Measurements from ENCODE around the gene ADGRD1.

Gene ADGRD1

DNA sequence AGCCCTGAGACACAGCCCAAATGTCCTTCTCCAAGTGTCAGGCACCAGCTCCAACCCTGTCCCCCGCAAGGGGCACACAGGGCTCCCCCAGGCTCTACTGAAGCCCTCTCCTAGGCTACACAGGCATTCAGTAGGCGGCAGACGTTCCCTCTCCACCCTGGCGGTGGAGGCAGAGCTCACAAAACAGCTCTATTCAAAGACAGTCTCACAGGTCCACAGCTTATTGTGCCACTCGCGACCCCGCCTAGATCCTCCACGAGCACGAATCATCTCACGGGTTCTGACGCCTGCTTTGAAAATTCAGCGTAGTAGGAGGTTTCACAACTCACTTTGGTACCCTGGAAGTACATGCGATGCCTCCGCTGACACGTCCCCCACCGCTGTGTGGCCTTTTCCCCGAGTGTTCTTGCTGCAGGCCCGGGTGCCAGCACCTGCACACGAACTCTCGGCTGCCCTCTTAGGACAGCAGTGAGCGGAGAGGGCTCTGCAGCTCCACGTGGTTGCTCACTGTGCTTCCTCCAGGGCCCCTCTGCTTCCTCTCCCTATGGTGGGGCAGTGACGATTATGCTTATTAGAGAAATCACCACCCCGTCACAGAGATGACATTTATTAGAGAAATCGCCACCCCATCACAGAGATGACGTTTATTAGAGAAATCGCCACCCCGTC is 78.5 kb downstream of the ADGRD1 start:
- no peak for TF ChIP-seq GATA3 (IDR thresholded peaks at IDR 0.05; ENCODE audit: low read depth, low read length)
- TF ChIP-seq GATA2 (IDR thresholded peaks at IDR 0.05; ENCODE audit: low read depth, low read length): no peak

DNA sequence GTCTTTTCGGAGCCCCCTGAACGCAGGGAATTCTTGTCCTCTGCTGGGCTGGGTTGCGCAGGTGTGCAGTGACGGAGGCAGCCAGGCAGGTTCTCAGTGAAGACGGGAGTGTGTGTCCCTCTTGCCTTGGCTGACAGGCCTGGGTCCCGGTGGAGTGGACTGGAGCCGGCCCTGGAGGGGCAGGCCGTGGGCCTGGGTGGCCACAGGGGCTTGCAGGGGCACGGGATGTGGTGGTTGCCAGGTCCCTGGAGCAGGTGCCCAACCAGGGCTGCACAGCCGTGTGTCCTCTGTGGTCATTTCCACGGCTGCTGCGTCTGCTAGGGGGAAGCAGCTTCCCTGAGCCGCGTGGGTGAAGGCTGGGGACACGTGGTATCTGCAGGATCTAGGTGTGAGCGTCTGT is 79.8 kb downstream of the ADGRD1 start:
- no peak for TF ChIP-seq GATA2 (IDR thresholded peaks at IDR 0.05; ENCODE audit: low read depth, low read length)
- no peak for TF ChIP-seq GATA3 (IDR thresholded peaks at IDR 0.05; ENCODE audit: low read depth, low read length)

DNA sequence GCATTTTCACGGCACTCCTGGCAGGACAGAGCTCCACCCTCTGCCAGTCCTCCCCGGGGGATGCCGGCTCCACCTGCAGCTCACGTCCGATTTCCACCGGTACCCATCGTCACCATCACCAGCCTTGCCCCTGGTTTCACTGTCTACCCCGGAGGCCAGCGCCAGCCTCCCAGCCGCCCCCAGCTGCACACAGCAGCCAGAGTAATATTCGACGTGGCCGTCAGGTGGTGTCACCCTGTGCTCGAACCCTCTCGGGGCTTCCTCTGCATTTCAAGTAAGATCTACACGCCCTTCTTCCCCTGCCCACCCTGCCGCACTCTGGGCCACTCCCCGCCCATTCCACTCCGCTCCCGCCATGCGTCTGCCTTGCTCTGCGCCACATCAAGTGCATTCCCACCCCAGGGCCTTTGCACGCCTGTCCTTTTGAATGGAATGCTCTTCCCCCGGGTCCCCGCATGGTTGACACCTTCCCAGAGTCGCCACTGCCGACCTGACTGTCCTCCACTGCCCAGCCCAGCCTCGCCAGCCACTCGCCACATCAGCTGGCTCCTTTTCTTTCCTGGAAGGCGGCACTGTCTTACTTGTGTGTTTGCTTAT is 80.3 kb downstream of the ADGRD1 start:
- no peak for TF ChIP-seq GATA2 (IDR thresholded peaks at IDR 0.05; ENCODE audit: low read depth, low read length)
- no peak for TF ChIP-seq GATA3 (IDR thresholded peaks at IDR 0.05; ENCODE audit: low read depth, low read length)

DNA sequence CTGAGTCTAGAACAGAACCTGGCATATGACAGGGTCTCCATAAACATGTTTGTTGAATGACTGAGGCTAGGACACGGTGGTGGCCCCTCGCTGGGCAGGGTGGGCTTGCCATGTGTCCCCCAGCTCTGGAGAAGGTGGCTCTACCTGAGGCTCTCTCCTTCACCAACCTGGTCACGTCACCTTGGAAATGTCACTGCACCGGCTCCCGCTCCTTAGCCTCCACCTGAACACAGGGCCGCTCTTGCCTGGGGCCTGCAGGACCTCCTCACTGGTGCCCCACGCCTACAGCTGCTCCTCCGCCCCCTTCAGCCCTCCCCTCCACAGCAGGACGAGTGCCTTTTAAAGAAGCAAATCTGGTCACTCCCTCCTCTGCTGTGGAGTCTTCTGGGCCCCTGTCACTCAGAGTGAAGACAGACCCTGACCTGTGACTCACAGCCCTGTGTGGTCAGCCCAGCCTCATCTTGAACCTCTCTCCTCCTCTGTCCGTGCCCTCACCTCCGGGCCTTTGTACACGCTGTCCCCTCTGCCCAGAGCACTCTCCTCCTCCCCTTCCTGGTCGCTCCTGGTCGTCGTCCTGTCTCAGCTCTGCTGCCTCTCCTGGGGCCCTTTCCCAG is 81.0 kb downstream of the ADGRD1 start:
- TF ChIP-seq GATA3 (IDR thresholded peaks at IDR 0.05; ENCODE audit: low read depth, low read length): no peak
- no peak for TF ChIP-seq GATA2 (IDR thresholded peaks at IDR 0.05; ENCODE audit: low read depth, low read length)

DNA sequence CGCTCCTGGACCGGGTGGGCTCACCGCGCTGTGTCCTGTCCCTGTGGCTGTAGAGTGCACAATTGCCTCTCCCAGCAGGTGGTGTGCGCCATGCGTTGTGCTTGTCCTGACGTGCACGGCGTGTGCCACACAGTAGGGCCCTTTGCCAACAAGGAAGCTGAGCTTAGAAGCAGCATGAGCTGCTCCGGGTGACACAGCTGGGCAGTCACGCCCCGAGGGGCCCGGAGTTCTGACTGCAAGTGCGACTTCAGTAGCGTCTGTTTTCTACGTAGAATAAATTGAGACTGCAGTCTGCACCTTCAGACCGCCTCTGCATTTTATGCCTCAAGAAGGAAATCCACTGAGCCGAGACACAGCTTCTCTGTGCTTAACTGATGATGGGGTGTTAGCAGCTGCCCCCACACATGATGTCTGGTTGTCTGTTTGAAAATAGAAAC is 81.6 kb downstream of the ADGRD1 start:
- TF ChIP-seq GATA2 (IDR thresholded peaks at IDR 0.05; ENCODE audit: low read depth, low read length) (no peak), GATA3 (IDR thresholded peaks at IDR 0.05; ENCODE audit: low read depth, low read length) (no peak)

GRCh38 chr12:131038159-131038558 is 84.5 kb downstream of the ADGRD1 start:
- TF ChIP-seq GATA3 (IDR thresholded peaks at IDR 0.05; ENCODE audit: low read depth, low read length) (no peak), GATA2 (IDR thresholded peaks at IDR 0.05; ENCODE audit: low read depth, low read length) (no peak)

GRCh38 chr12:131038961-131039950 is 85.5 kb downstream of the ADGRD1 start:
- TF ChIP-seq GATA2 (IDR thresholded peaks at IDR 0.05; ENCODE audit: low read depth, low read length) (no peak), GATA3 (IDR thresholded peaks at IDR 0.05; ENCODE audit: low read depth, low read length) (no peak)

DNA sequence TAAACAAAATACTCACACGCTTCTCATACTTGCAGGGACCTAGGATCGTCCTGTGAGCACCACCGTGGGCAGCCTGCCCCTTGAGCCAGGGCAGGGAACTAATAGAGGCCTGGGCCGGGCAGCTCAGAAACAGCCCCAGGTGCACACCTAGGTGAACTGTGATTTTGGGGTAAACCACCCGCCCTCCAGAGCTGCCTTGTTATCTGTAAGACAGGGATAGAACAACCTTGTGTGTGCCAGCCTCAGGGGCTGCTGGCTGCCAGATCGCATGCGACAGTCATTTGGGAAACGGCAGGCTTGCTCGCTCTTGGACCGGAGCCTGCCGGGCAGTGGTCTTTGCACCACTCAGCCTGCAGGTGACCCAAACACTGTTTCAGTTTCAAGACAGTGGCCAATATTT is 86.8 kb downstream of the ADGRD1 start:
- TF ChIP-seq GATA2 (IDR thresholded peaks at IDR 0.05; ENCODE audit: low read depth, low read length) (no peak), GATA3 (IDR thresholded peaks at IDR 0.05; ENCODE audit: low read depth, low read length) (no peak)

DNA sequence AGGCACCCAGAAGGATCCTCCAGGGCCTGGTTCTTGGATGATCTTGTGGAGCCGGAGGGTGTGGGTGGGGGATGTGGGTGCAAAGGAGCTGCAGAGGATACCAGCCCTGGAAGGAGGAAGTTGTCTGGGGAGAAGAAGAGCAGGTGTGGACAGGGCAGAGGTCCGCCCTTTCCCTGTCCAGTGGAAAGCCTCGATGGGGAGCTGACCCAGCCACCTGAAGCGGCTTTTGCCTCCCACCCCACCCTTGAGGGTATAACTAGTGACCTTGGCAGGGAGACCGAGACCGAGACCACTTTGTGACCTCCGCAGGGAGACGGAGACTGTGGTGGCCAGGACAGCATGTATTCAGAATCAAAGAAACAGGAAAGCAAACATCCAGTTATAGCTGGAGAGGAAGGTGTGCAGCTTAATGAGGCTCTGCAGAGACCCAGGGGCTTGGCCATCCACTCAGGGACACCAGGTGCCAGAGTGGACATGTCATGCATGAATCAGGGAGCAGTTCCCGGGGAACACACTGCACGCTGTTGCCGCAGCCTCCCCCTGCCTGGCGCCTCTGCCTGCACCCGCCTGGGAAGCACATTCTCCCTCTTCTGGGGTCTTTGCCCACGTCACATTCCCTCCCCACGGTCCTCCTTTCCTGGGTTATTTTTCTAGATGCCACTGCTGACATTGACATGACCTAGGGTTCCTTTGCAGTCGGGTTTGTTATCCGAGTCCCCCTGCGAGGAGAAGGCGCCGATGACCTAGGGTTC is 87.7 kb downstream of the ADGRD1 start:
- no peak for TF ChIP-seq GATA2 (IDR thresholded peaks at IDR 0.05; ENCODE audit: low read depth, low read length)
- no peak for TF ChIP-seq GATA3 (IDR thresholded peaks at IDR 0.05; ENCODE audit: low read depth, low read length)

DNA sequence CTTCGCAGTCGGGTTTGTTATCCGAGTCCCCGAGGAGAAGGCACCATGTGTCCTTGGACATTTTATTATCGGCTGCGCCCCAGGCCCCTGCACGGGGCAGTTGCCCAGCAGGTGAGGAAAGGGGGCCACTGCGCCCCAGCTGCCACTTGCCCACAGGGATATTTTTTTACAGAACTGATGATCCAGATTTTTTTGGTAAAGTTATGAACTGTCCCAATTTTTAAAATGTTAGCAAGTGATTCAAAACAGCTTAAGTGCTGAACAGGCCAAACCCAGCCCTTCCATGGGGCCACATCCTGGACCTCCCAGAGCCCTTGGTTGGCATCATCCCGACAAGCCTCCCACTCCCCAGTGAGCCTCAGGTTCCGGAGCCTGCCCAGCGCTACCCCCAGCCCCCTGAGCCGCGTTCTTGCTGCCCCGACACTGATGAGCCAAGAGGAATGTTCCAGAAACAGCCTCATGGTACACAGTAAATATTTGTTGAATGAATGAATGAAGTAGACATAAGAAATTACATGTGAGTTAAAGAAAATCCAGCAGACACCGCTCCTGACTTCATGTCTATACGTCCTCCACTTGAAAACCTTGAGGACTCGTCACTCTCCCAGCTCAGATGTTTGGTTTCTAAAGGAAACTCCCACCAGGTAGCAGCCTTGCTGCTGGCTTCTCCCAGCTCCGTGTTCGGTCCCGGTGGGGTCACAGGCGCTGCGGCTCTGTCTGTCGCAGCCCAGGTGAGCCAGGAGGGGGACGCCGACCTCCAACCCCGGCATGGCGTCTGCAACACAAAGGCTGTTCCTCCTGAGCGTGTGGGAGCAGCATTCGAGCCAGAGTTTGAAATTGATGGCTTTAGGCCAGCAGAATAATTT is 88.5 kb downstream of the ADGRD1 start:
- TF ChIP-seq GATA3 (IDR thresholded peaks at IDR 0.05; ENCODE audit: low read depth, low read length): no peak
- TF ChIP-seq GATA2 (IDR thresholded peaks at IDR 0.05; ENCODE audit: low read depth, low read length): no peak; the same call in 1 of the 2 replicates

DNA sequence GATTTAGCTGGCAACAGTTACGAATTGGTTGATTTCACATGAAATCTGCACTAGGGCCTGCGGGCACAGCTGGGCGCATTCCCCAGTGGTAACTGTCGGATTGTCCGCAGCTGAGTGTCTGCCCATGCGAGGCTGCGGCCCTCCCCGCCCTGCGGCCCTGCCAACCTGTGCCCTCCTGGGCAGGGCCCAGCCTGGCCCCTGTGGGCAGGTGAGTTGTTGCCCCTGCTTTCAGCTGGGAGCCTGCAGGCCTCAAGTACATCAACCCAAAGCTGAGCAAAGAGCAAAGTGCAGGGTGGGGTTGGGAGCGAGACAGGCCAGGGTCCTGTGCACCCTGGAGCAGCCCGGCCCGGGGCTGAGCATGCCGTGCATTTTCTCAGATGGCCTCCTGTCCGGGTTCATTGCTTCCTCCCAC is 89.1 kb downstream of the ADGRD1 start:
- TF ChIP-seq GATA2 (IDR thresholded peaks at IDR 0.05; ENCODE audit: low read depth, low read length) (no peak; the same call in 1 of the 2 replicates), GATA3 (IDR thresholded peaks at IDR 0.05; ENCODE audit: low read depth, low read length) (no peak)

GRCh38 chr12:131043401-131043871 is 89.7 kb downstream of the ADGRD1 start:
- no peak for TF ChIP-seq GATA3 (IDR thresholded peaks at IDR 0.05; ENCODE audit: low read depth, low read length)
- no peak for TF ChIP-seq GATA2 (IDR thresholded peaks at IDR 0.05; ENCODE audit: low read depth, low read length)

Data from SH-SY5Y (cell line).